Mucosa of rectum (tissue), 2 donors: ENCODE results near the gene MED16.
"Not testable (repeated sequence)": the region's sequence is repeated elsewhere in the genome, so short reads cannot be mapped to it uniquely, and the experiment has no call there.

Experiments used
- H3K27ac ChIP-seq, 2 donors: one replicate each; pipeline ENCODE4 v1.7.0; 2013; ENCODE audit warnings: inconsistent platforms in 2 of 2, low read depth in 2 of 2, low read length in 2 of 2
- H3K27me3 ChIP-seq, 2 donors: one replicate each; pipeline ENCODE4 v1.7.0; 2013; ENCODE audit warnings: low read length in 2 of 2; ENCODE audit not compliant: control insufficient read depth in 2 of 2, insufficient read depth in 2 of 2
- H3K36me3 ChIP-seq, 2 donors: one replicate each; pipeline ENCODE4 v1.7.0; 2013; ENCODE audit warnings: low read length in 2 of 2; ENCODE audit not compliant: control insufficient read depth in 2 of 2, insufficient read depth in 2 of 2
- H3K4me1 ChIP-seq, 2 donors: one replicate each; pipeline ENCODE4 v1.7.0; 2013; ENCODE audit warnings: low read length in 2 of 2, mild to moderate bottlenecking in 1 of 2; ENCODE audit not compliant: control insufficient read depth in 2 of 2, insufficient read depth in 2 of 2
- H3K4me3 ChIP-seq, 2 donors: one replicate each; pipeline ENCODE4 v1.7.0; 2013; ENCODE audit warnings: low read length in 2 of 2
- H3K9ac ChIP-seq, 2 donors: one replicate each; pipeline ENCODE4 v1.7.0; 2013; ENCODE audit warnings: low read length in 2 of 2, low read depth in 1 of 2, mild to moderate bottlenecking in 1 of 2
- H3K9me3 ChIP-seq, 2 donors: one replicate each; pipeline ENCODE4 v1.7.0; 2013; ENCODE audit warnings: low read length in 2 of 2; ENCODE audit not compliant: control insufficient read depth in 2 of 2
- donor health status: healthy.
- donor health status: Normal muscosa, but diverticular disease.

MED16 gene

GRCh38 chr19:899336-900042 is 6.5 kb upstream of the MED16 start:
- H3K27me3 ChIP-seq: no peaks in the 10 kb centered on the region
- H3K9me3 ChIP-seq: no peaks in the 10 kb centered on the region
- peaks cover 0 to 9% of the 10 kb centered on the region in 2 donors for H3K36me3 ChIP-seq
- H3K4me3 ChIP-seq: no peak overlapping the region
- H3K9ac ChIP-seq: no peak overlapping the region
- H3K27ac ChIP-seq: no peak overlapping the region
- H3K4me1 ChIP-seq: no peaks in the 10 kb centered on the region

- Histone ChIP-seq H3K9me3 (no peaks in the 10 kb centered on the region), H3K27ac (no peak overlapping the region), H3K27me3 (no peaks in the 10 kb centered on the region), H3K4me1 (no peaks in the 10 kb centered on the region), H3K36me3 (peaks cover 0 to 9% of the 10 kb centered on the region in 2 donors), H3K4me3 (no peak overlapping the region), H3K9ac (no peak overlapping the region)
Measured at GRCh38 chr19:898663-899062, 5.7 kb upstream of the MED16 start.

- Histone ChIP-seq H3K9ac (no peak overlapping the region), H3K36me3 (peaks cover 0 to 9% of the 10 kb centered on the region in 2 donors), H3K4me3 (no peak overlapping the region), H3K27ac (no peak overlapping the region), H3K9me3 (no peaks in the 10 kb centered on the region), H3K27me3 (no peaks in the 10 kb centered on the region), H3K4me1 (no peaks in the 10 kb centered on the region)
Measured at GRCh38 chr19:897442-898039, 4.6 kb upstream of the MED16 start.

GRCh38 chr19:896999-897398 is 4.0 kb upstream of the MED16 start:
- no peak overlapping the region for H3K4me3 ChIP-seq
- H3K36me3 ChIP-seq: peaks cover 0 to 9% of the 10 kb centered on the region in 2 donors
- H3K4me1 ChIP-seq: peaks cover 2 to 3% of the 10 kb centered on the region in 2 donors
- H3K27me3 ChIP-seq: no peaks in the 10 kb centered on the region
- no peaks in the 10 kb centered on the region for H3K9me3 ChIP-seq
- no peak overlapping the region for H3K9ac ChIP-seq
- H3K27ac ChIP-seq: no peak overlapping the region

- Histone ChIP-seq H3K27me3 (no peaks in the 10 kb centered on the region), H3K4me3 (no peak overlapping the region), H3K9ac (no peak overlapping the region), H3K9me3 (no peaks in the 10 kb centered on the region), H3K36me3 (peaks cover 0 to 6% of the 10 kb centered on the region in 2 donors), H3K4me1 (peaks cover 5% of the 10 kb centered on the region in 2 donors), H3K27ac (no peak overlapping the region)
Measured at GRCh38 chr19:896434-896833, 3.4 kb upstream of the MED16 start.

- H3K27ac ChIP-seq: peak overlapping the region; percentile 92 to 95
Measured at GRCh38 chr19:892243-892893, 619 bp downstream of the MED16 start.

GRCh38 chr19:891421-892200 is 1.4 kb downstream of the MED16 start:
- Histone ChIP-seq H3K4me3 (peak overlapping the region; percentile 72 to 82), H3K27ac (peak overlapping the region; percentile 92 to 95), H3K9ac (peak overlapping the region; percentile 68 to 80), H3K36me3 (peaks cover 20 to 22% of the 10 kb centered on the region in 2 donors), H3K4me1 (peaks cover 8 to 14% of the 10 kb centered on the region in 2 donors)
- not testable (repeated sequence) for H3K9me3 ChIP-seq, H3K27me3 ChIP-seq

More at GRCh38 chr19:892243-892893, 619 bp downstream of the MED16 start:
- no peaks in the 10 kb centered on the region for H3K27me3 ChIP-seq
- H3K4me3 ChIP-seq: peak overlapping the region; percentile 72 to 82
- peaks cover 15 to 21% of the 10 kb centered on the region in 2 donors for H3K36me3 ChIP-seq
- H3K9me3 ChIP-seq: no peaks in the 10 kb centered on the region
- peak overlapping the region; percentile 68 to 80 for H3K9ac ChIP-seq
- H3K4me1 ChIP-seq: peaks cover 8 to 14% of the 10 kb centered on the region in 2 donors

GRCh38 chr19:890831-891230 is 2.2 kb downstream of the MED16 start:
- Histone ChIP-seq H3K4me3 (no peak overlapping the region), H3K27me3 (no peaks in the 10 kb centered on the region), H3K9ac (peak overlapping the region in 1 of 2 donors; percentile 3), H3K27ac (peak overlapping the region; percentile 9 to 20), H3K36me3 (peaks cover 27 to 29% of the 10 kb centered on the region in 2 donors), H3K4me1 (peaks cover 8 to 14% of the 10 kb centered on the region in 2 donors), H3K9me3 (no peaks in the 10 kb centered on the region)

GRCh38 chr19:889662-890295 is 3.2 kb downstream of the MED16 start:
- H3K4me3 ChIP-seq: no peak overlapping the region
- H3K27me3 ChIP-seq: no peaks in the 10 kb centered on the region
- no peak overlapping the region for H3K9ac ChIP-seq
- H3K36me3 ChIP-seq: peaks cover 32 to 37% of the 10 kb centered on the region in 2 donors
- no peaks in the 10 kb centered on the region for H3K9me3 ChIP-seq
- no peak overlapping the region for H3K27ac ChIP-seq
- peaks cover 8 to 14% of the 10 kb centered on the region in 2 donors for H3K4me1 ChIP-seq
